Transverse colon (tissue), 4 donors: ENCODE data around the gene TAS1R3. TPM values are rescaled to one million over a fixed set of nuclear protein-coding genes. Genes with fewer than 3 reads are reported as not detected.
A peak's percentile ranks its signal among the peaks of the same experiment; 100 is the strongest.

ENCODE experiments used
- DNase-seq: peaks from one replicate; pipeline ENCODE4 v3.0.0-alpha.2; 2019
- H3K27ac ChIP-seq, 4 donors: fragments of 200-600 bp; sonication (generic); 2 replicates each; pipeline ENCODE4 v1.5.1; 2016 to 2018; ENCODE audit warnings: inconsistent platforms in 4 of 4
- H3K27me3 ChIP-seq: fragments of 200-600 bp; sonication (generic); 2 replicates; pipeline ENCODE4 v1.5.1; 2017; ENCODE audit warnings: inconsistent platforms
- H3K36me3 ChIP-seq, 4 donors: fragments of 200-600 bp; sonication (generic); 2 replicates each; pipeline ENCODE4 v1.5.1; 2017 to 2019; ENCODE audit warnings: inconsistent platforms in 4 of 4
- H3K4me1 ChIP-seq, 4 donors: fragments of 200-600 bp; sonication (generic); 2 replicates each; pipeline ENCODE4 v1.5.1; 2017 to 2020; ENCODE audit warnings: inconsistent platforms in 4 of 4
- H3K4me3 ChIP-seq, 4 donors: fragments of 200-600 bp; sonication (generic); 1 replicate in 1 of 4; 2 replicates in 3 of 4; pipeline versions ENCODE4 v1.5.1 to v1.6.1; 2017 to 2019; ENCODE audit warnings: inconsistent platforms in 4 of 4
- H3K9me3 ChIP-seq, 2 donors: fragments of 200-600 bp; sonication (generic); 2 replicates each; pipeline ENCODE4 v1.5.1; 2017 to 2019; ENCODE audit warnings: inconsistent platforms in 2 of 2
- CTCF ChIP-seq, 5 experiments: fragments of 200-600 bp in 3 of 5; fragments of 450-650 bp in 2 of 5; sonication (generic) in 3 of 5; IDR thresholded peaks; 1 replicate in 2 of 5; 2 replicates in 3 of 5; pipeline ENCODE4 v1.5.1; 2016 to 2017; ENCODE audit warnings: antibody characterized with exemption in 5 of 5, inconsistent platforms in 3 of 5, mild to moderate bottlenecking in 2 of 5, moderate library complexity in 1 of 5
- EP300 ChIP-seq: sonication (generic); formaldehyde crosslinking; IDR thresholded peaks from one replicate; pipeline ENCODE4 v1.6.1; 2017; ENCODE audit warnings: antibody characterized with exemption, low read depth
- POLR2A ChIP-seq: fragments of 450-650 bp; IDR thresholded peaks from one replicate; pipeline ENCODE4 v1.6.1; 2016; ENCODE audit warnings: antibody characterized with exemption, mild to moderate bottlenecking, moderate library complexity
- POLR2AphosphoS5 ChIP-seq, 3 donors: sonication (generic); formaldehyde crosslinking; IDR thresholded peaks; one replicate each; pipeline ENCODE4 v1.6.1; 2016; ENCODE audit warnings: antibody characterized with exemption in 3 of 3
- WGBS, 2 donors: methylation state at CpG; one replicate each; pipeline ENCODE4 v1.1.5; 2018; ENCODE audit warnings: low coverage in 1 of 2; 5-methylcytosine and 5-hydroxymethylcytosine counted together
- in situ Hi-C, 4 donors: fragments of 200-750 bp; cut with MboI; loops; one replicate each; pipeline versions ENCODE4 v1.15.0 to v1.15.1; 2017; ENCODE audit warnings: low sequenced_read_pairs in 3 of 4, low pct_ligation_motif_present in 1 of 4, low pct_unique_long_range_greater_than_20kb in 1 of 4
- intact Hi-C: fragments of 100-400 bp; cut with DNase I; formaldehyde crosslinking; loops from one replicate; pipeline ENCODE4 v1.15.1; 2023; ENCODE audit warnings: low total_unique reads
- total RNA-seq, 4 donors: library from RNA; depleted of rRNA; stranded (reverse); fragments of >200 nt; gene quantifications; one replicate each; pipeline ENCODE4 v1.1.0, GENCODE V29; 2016

The TAS1R3 gene
- total RNA-seq, result 1 to 10 TPM in 2 of 4 donors, under 1 TPM in 1, not detected in 1; 0.40 to 2.0 (median 1.9) TPM

GRCh38 chr1:1331068-1331965 is at the start of gene TAS1R3:
Gene TAS1R3, plus strand, starts transcription at chr1:1331280. Its CDS starts 66 bp downstream, at chr1:1331346.
- intact Hi-C loops (no loop called here), in situ Hi-C loops (no loop called here)
- Histone ChIP-seq H3K36me3 (peaks cover 0 to 6% (median 0%) of the 10 kb centered on the region in 4 donors), H3K9me3 (no peaks in the 10 kb centered on the region), H3K4me3 (no peak within 1 kb of the TSS), H3K27me3 (peaks cover 12% of the 10 kb centered on the region), H3K4me1 (peaks cover 6 to 19% (median 16%) of the 10 kb centered on the region in 4 donors), H3K27ac (peak within 1 kb of the TSS; percentile 2 to 71 (median 26))
- peak in 1 of 3 donors; percentile 13 for TF ChIP-seq POLR2AphosphoS5 (IDR thresholded peaks at IDR 0.05)
- no peak for TF ChIP-seq EP300
- WGBS, 2 donors, result 75% methylated on average over 24 of the region's 41 CpGs; no CpG with 5 or more reads in 1 of the 2 donors
- peak; percentile 74 for DNase-seq

- no peak for TF ChIP-seq CTCF (IDR thresholded peaks at IDR 0.05)
- peak; percentile 45 for TF ChIP-seq POLR2A
- no peak for TF ChIP-seq EP300
- TF ChIP-seq POLR2AphosphoS5 (IDR thresholded peaks at IDR 0.05), result peak in 2 of 3 donors; percentile 32 to 33
- Histone ChIP-seq H3K36me3 (no peaks in the 10 kb centered on the region), H3K9me3 (no peaks in the 10 kb centered on the region), H3K27me3 (peaks cover 20% of the 10 kb centered on the region), H3K27ac (peak overlapping the region; percentile 60 to 73 (median 64)), H3K4me1 (peaks cover 8 to 24% (median 11%) of the 10 kb centered on the region in 4 donors), H3K4me3 (peak overlapping the region in 1 of 4 donors; percentile 8)
- WGBS, 2 donors, result 39% methylated on average over 26 of the region's 26 CpGs; no CpG with 5 or more reads in 1 of the 2 donors
- peak; percentile 92 for DNase-seq
- intact Hi-C loops, result no loop called here
- in situ Hi-C loops, result no loop called here
These were observed 49.4 kb upstream of the TAS1R3 start for GRCh38 chr1:1281533-1282321.

GRCh38 chr1:1282998-1283397 is 48.1 kb upstream of the TAS1R3 start:
- Histone ChIP-seq H3K4me1 (peaks cover 8 to 24% (median 11%) of the 10 kb centered on the region in 4 donors), H3K4me3 (no peak overlapping the region), H3K36me3 (no peaks in the 10 kb centered on the region), H3K27me3 (peaks cover 33% of the 10 kb centered on the region), H3K9me3 (no peaks in the 10 kb centered on the region), H3K27ac (no peak overlapping the region)
- 71% methylated on average over 14 of the region's 14 CpGs; no CpG with 5 or more reads in 1 of the 2 donors for WGBS, 2 donors
- no peak for DNase-seq
- intact Hi-C loops (no loop called here), in situ Hi-C loops (no loop called here)
- no peak for TF ChIP-seq EP300
- TF ChIP-seq POLR2AphosphoS5 (IDR thresholded peaks at IDR 0.05), result no peak
- TF ChIP-seq CTCF (IDR thresholded peaks at IDR 0.05), result no peak
- TF ChIP-seq POLR2A, result no peak

- H3K27ac ChIP-seq, result no peak overlapping the region
- in situ Hi-C loops (no loop called here), intact Hi-C loops (no loop called here)
- DNase-seq, result peak; percentile 8
- no peaks in the 10 kb centered on the region for H3K9me3 ChIP-seq
- no CpG with 5 or more reads among the region's 9 CpGs for WGBS, 2 donors
- no peaks in the 10 kb centered on the region for H3K36me3 ChIP-seq
- no peak overlapping the region for H3K4me3 ChIP-seq
- no peak for TF ChIP-seq POLR2A
- no peak for TF ChIP-seq EP300
- no peak for TF ChIP-seq CTCF (IDR thresholded peaks at IDR 0.05)
- TF ChIP-seq POLR2AphosphoS5 (IDR thresholded peaks at IDR 0.05), result no peak
- H3K27me3 ChIP-seq, result peaks cover 33% of the 10 kb centered on the region
- H3K4me1 ChIP-seq, result peaks cover 8 to 24% (median 11%) of the 10 kb centered on the region in 4 donors
These were observed 47.3 kb upstream of the TAS1R3 start for GRCh38 chr1:1283821-1284220.
